ENCODE results near the gene CIITA.

The CIITA gene

DNA sequence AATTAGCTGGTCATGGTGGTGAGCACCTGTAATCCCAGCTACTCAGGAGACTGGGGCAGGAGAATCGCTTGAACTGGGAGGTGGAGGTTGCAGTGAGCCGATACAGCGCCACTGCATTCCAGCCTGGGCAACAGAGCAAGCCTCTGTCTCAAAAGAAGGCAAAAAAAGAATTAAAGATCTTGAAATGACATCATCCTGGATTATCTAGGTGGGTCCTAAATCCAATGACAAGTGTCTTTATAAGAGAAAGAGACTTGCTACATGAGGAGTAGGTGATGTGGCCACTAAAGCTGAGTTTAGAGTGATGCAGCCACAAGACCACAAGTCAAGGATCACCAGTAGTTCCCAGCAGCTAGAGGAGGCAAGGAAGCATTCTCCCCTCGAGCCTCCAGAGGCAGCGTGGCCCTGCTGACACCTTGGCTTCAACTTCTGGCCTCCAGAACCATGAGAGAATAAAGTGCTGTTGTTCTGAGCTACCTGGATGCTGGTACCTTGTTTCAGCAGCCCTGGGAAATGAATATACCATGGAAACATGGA, 15.8 kb downstream of the CIITA start:
- DNase-seq (ENCODE audit: low read depth): no peak
- TF ChIP-seq, protein P1, sequence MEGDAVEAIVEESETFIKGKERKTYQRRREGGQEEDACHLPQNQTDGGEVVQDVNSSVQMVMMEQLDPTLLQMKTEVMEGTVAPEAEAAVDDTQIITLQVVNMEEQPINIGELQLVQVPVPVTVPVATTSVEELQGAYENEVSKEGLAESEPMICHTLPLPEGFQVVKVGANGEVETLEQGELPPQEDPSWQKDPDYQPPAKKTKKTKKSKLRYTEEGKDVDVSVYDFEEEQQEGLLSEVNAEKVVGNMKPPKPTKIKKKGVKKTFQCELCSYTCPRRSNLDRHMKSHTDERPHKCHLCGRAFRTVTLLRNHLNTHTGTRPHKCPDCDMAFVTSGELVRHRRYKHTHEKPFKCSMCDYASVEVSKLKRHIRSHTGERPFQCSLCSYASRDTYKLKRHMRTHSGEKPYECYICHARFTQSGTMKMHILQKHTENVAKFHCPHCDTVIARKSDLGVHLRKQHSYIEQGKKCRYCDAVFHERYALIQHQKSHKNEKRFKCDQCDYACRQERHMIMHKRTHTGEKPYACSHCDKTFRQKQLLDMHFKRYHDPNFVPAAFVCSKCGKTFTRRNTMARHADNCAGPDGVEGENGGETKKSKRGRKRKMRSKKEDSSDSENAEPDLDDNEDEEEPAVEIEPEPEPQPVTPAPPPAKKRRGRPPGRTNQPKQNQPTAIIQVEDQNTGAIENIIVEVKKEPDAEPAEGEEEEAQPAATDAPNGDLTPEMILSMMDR (conservative IDR thresholded peaks at IDR 0.05; ENCODE audit: low read depth, low read length): no peak
- H3K4me3 ChIP-seq (ENCODE audit: low read length): no peak overlapping the region

DNA sequence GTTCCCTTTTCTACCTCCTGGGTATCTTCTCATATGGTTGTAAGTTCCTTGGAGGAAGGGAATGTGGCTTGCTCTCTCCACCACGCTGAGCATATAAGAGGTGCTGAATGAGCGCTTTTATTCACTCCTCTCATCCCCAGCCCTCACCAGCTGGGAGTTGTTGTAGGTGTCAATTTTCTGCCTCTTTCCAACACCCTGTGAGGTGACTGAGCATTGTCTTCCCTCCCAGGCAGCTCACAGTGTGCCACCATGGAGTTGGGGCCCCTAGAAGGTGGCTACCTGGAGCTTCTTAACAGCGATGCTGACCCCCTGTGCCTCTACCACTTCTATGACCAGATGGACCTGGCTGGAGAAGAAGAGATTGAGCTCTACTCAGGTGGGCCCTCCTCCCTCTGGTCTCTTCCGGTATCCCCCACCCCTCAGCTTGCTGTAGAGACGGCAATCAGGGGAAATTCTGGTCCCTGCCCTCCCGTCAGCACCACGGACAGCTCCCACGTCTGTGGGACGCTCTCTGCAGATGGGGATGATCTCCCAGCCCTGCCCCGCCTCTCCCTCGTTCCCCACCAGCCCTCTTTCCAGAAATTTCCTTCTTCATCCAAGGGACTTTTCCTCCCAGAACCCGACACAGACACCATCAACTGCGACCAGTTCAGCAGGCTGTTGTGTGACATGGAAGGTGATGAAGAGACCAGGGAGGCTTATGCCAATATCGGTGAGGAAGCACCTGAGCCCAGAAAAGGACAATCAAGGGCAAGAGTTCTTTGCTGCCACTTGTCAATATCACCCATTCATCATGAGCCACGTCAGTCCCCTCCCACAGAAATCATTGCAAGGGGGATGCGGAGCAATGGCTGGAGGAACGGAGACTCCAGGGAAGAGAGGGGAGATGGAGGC, 18.3 kb downstream of the CIITA start:
- TF ChIP-seq, protein P1 (conservative IDR thresholded peaks at IDR 0.05; ENCODE audit: low read depth, low read length): no peak
- DNase-seq (ENCODE audit: low read depth): no peak

DNA sequence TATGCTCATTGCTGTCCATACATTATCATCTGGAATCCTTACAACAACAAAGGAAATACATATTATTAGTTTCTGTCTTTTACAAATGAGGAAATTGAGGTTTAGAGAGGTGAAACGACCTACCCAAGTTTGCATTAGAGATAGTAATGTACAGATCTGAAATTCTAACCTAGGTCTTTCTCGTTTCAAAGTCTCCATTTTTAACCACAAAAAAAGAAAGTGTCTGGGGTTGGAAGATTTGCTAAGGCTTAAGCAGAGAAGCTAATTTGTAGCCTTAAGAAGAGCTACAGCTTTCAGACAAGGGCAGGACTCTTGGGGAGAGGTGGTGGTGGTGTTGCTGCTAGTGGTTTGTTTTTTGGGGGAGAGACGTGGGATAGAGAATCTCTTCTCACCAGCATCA, 19.2 kb downstream of the CIITA start:
- no peak for DNase-seq (ENCODE audit: low read depth)
- no peak overlapping the region for H3K4me3 ChIP-seq (ENCODE audit: low read length)
- TF ChIP-seq, protein P1 (conservative IDR thresholded peaks at IDR 0.05; ENCODE audit: low read depth, low read length): no peak

More for the DNA sequence above, 18.3 kb downstream of the CIITA start:
- no peak overlapping the region for H3K4me3 ChIP-seq (ENCODE audit: low read length)

DNA sequence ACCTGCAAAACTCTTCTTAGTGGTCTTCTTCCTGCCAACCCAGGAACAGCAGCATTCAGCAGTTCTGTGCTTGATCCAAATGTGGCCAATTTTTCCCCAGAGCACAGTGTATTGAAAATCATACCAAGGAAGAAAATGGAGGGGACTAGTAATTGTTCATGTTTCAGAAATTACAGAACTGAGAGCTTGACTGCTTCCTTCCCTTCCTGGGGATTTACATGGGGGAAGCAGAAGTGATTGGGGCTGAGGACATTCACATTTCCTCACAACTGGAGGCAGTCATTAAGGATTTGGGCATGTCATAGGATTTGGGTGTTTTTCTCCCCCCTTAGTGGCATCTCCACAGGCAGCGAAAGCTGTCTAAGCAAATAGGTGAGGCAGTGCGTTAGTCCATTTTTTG, 19.7 kb downstream of the CIITA start:
- H3K4me3 ChIP-seq (ENCODE audit: low read length): no peak overlapping the region
- TF ChIP-seq, protein P1 (conservative IDR thresholded peaks at IDR 0.05; ENCODE audit: low read depth, low read length): no peak
- DNase-seq (ENCODE audit: low read depth): no peak

DNA sequence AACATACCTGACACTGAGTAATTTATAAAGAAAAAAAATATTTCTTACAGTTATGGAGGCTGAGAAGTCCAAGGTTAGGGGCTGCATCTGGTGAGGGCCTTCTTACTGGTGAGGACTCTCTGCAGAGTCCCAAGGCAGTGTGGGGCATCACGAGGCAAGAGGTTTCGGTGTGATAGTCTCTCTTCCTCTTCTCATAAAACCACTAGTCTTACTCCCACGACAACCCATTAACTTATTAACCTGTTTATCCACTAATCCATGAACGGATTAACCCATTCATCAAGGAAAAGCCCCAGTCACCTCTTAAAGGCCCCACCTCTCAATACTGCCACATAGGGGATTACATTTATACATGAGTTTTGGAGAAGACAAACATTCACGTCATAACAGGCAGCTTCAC, 20.1 kb downstream of the CIITA start:
- H3K4me3 ChIP-seq (ENCODE audit: low read length): no peak overlapping the region
- TF ChIP-seq, protein P1 (conservative IDR thresholded peaks at IDR 0.05; ENCODE audit: low read depth, low read length): no peak
- no peak for DNase-seq (ENCODE audit: low read depth)

DNA sequence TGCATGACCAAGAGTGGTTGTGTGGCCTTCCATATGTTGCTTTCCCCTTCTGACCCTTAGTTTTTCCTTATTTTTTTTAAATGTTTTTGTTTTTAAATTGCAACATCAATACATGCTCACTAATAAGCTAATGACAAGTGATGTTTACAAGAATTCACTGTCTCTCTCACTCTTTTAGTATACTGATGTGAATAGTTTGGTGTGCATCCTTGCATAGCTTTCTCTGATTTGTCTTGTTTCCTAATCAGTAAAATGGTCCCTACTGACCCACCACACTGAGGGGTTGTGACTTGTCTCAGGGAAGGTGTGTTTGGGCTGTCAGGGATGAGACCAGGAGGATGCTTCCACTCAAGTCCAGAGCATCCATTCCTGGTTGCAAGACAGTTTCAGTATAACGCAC, 26.0 kb downstream of the CIITA start:
- no peak for DNase-seq (ENCODE audit: low read depth)
- no peak overlapping the region for H3K4me3 ChIP-seq (ENCODE audit: low read length)
- TF ChIP-seq, protein P1 (conservative IDR thresholded peaks at IDR 0.05; ENCODE audit: low read depth, low read length): no peak

DNA sequence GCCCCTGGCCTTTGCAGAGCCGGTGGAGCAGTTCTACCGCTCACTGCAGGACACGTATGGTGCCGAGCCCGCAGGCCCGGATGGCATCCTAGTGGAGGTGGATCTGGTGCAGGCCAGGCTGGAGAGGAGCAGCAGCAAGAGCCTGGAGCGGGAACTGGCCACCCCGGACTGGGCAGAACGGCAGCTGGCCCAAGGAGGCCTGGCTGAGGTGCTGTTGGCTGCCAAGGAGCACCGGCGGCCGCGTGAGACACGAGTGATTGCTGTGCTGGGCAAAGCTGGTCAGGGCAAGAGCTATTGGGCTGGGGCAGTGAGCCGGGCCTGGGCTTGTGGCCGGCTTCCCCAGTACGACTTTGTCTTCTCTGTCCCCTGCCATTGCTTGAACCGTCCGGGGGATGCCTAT, 29.5 kb downstream of the CIITA start:
- TF ChIP-seq, protein P1 (conservative IDR thresholded peaks at IDR 0.05; ENCODE audit: low read depth, low read length): no peak
- H3K4me3 ChIP-seq (ENCODE audit: low read length): no peak overlapping the region
- no peak for DNase-seq (ENCODE audit: low read depth)
